Osteocyte (in vitro differentiated cells): ENCODE measurements around the gene FGF14. TPM values are rescaled to one million over a fixed set of nuclear protein-coding genes. Genes with fewer than 3 reads are reported as not detected.

ENCODE experiments used
- DNase-seq: peaks from one replicate; pipeline ENCODE4 v3.0.0; 2021; ENCODE audit warnings: mixed read lengths; ENCODE audit not compliant: unreplicated experiment; ENCODE audit errors: extremely low spot score
- H3K27ac Mint-ChIP-seq: one replicate; pipeline ENCODE4 v1.8.0; 2021; ENCODE audit warnings: mild to moderate bottlenecking, mixed read lengths; ENCODE audit not compliant: unreplicated experiment
- H3K27me3 Mint-ChIP-seq: one replicate; pipeline ENCODE4 v1.8.0; 2021; ENCODE audit warnings: mixed read lengths; ENCODE audit not compliant: unreplicated experiment
- H3K36me3 Mint-ChIP-seq: one replicate; pipeline ENCODE4 v1.8.0; 2021; ENCODE audit warnings: mixed read lengths; ENCODE audit not compliant: unreplicated experiment
- H3K4me1 Mint-ChIP-seq: one replicate; pipeline ENCODE4 v1.8.0; 2021; ENCODE audit warnings: mixed read lengths; ENCODE audit not compliant: unreplicated experiment
- H3K4me3 Mint-ChIP-seq: one replicate; pipeline ENCODE4 v1.8.0; 2021; ENCODE audit warnings: mild to moderate bottlenecking, moderate library complexity, mixed read lengths; ENCODE audit not compliant: unreplicated experiment
- H3K9me3 Mint-ChIP-seq: one replicate; pipeline ENCODE4 v1.8.0; 2021; ENCODE audit warnings: mixed read lengths; ENCODE audit not compliant: unreplicated experiment
- CTCF ChIP-seq: fragments of 200-600 bp; sonication (generic); IDR thresholded peaks from 2 replicates; pipeline ENCODE4 v1.5.0; 2021; ENCODE audit warnings: antibody characterized with exemption, mild to moderate bottlenecking, moderate library complexity
- total RNA-seq: library from RNA; stranded (reverse); gene quantifications from 2 replicates; pipeline ENCODE4 v1.2.1, GENCODE V29; 2021

The FGF14 gene
- total RNA-seq, 1 donor from 2014 or later: 0.24 TPM

- Mint-ChIP-seq H3K9me3 (peaks cover 10% of the 10 kb centered on the region), H3K36me3 (peaks cover 4% of the 10 kb centered on the region), H3K4me3 (no peak overlapping the region), H3K27ac (no peak overlapping the region), H3K4me1 (peaks cover 8% of the 10 kb centered on the region), H3K27me3 (peaks cover 9% of the 10 kb centered on the region)
- TF ChIP-seq CTCF: no peak
- DNase-seq: no peak
These were observed 573.7 kb downstream of the FGF14 start for GRCh38 chr13:101828119-101828518.

- DNase-seq: no peak
- Mint-ChIP-seq H3K4me3 (no peak overlapping the region), H3K36me3 (no peaks in the 10 kb centered on the region), H3K27me3 (peaks cover 51% of the 10 kb centered on the region), H3K4me1 (no peaks in the 10 kb centered on the region), H3K27ac (no peak overlapping the region), H3K9me3 (no peaks in the 10 kb centered on the region)
- no peak for TF ChIP-seq CTCF
These were observed 584.0 kb downstream of the FGF14 start for GRCh38 chr13:101817898-101818297.

GRCh38 chr13:101811881-101812280 is 590.0 kb downstream of the FGF14 start:
- no peak for TF ChIP-seq CTCF
- Mint-ChIP-seq H3K36me3 (peaks cover 3% of the 10 kb centered on the region), H3K27ac (no peak overlapping the region), H3K4me1 (no peaks in the 10 kb centered on the region), H3K27me3 (peaks cover 43% of the 10 kb centered on the region), H3K9me3 (no peaks in the 10 kb centered on the region), H3K4me3 (no peak overlapping the region)
- no peak for DNase-seq

GRCh38 chr13:101811284-101811839 is 590.5 kb downstream of the FGF14 start:
- peaks cover 46% of the 10 kb centered on the region for H3K27me3 Mint-ChIP-seq
- H3K36me3 Mint-ChIP-seq: peaks cover 3% of the 10 kb centered on the region
- TF ChIP-seq CTCF: no peak
- H3K4me3 Mint-ChIP-seq: no peak overlapping the region
- H3K27ac Mint-ChIP-seq: no peak overlapping the region
- H3K9me3 Mint-ChIP-seq: no peaks in the 10 kb centered on the region
- no peak for DNase-seq
- H3K4me1 Mint-ChIP-seq: no peaks in the 10 kb centered on the region

GRCh38 chr13:101799196-101799595 is 602.7 kb downstream of the FGF14 start:
- Mint-ChIP-seq H3K4me1 (no peaks in the 10 kb centered on the region), H3K36me3 (no peaks in the 10 kb centered on the region), H3K4me3 (no peak overlapping the region), H3K9me3 (no peaks in the 10 kb centered on the region), H3K27ac (no peak overlapping the region), H3K27me3 (peaks cover 65% of the 10 kb centered on the region)
- DNase-seq: no peak
- no peak for TF ChIP-seq CTCF
